Muscle of leg (tissue), 11 donors: Measurements from ENCODE around the gene EXOC1. TPM values are rescaled to one million over a fixed set of nuclear protein-coding genes. Genes with fewer than 3 reads are reported as not detected.

ENCODE experiments used
- DNase-seq: peaks from one replicate; pipeline ENCODE4 v3.0.0; 2013
- H3K27ac ChIP-seq: one replicate; pipeline ENCODE4 v1.5.1; 2013; ENCODE audit warnings: mild to moderate bottlenecking, low read length, control low read depth
- H3K27me3 ChIP-seq: one replicate; pipeline ENCODE4 v1.6.1; 2013; ENCODE audit warnings: low read length; ENCODE audit not compliant: control insufficient read depth, insufficient read depth
- H3K36me3 ChIP-seq: one replicate; pipeline ENCODE4 v1.6.1; 2013; ENCODE audit warnings: low read length; ENCODE audit not compliant: control insufficient read depth, insufficient read depth
- H3K4me1 ChIP-seq: one replicate; pipeline ENCODE4 v1.6.1; 2013; ENCODE audit warnings: low read length; ENCODE audit not compliant: control insufficient read depth, insufficient read depth
- H3K4me3 ChIP-seq: one replicate; pipeline ENCODE4 v1.5.1; 2013; ENCODE audit warnings: low read length, control low read depth
- H3K9me3 ChIP-seq: replicated peaks from 2 replicates; pipeline ENCODE4 v1.6.1; 2013; ENCODE audit warnings: low read depth, low read length; ENCODE audit not compliant: control insufficient read depth
- WGBS: methylation state at CpG from one replicate; pipeline ENCODE4 v1.1.5; 2013; ENCODE audit warnings: missing lambda C conversion rate; ENCODE audit not compliant: insufficient coverage; 5-methylcytosine and 5-hydroxymethylcytosine counted together
- polyA plus RNA-seq, 8 donors: library from polyadenylated mRNA; unstranded; fragments of 120-200 nt; gene quantifications; one replicate each; pipeline versions ENCODE4 v1.2.1 to v1.2.3, GENCODE V29; 2013; ENCODE audit warnings: inconsistent platforms in 1 of 8, low replicate concordance in 1 of 8; ENCODE audit not compliant: insufficient read length in 8 of 8, insufficient read depth in 1 of 8
- total RNA-seq: library from RNA; stranded (reverse); fragments of 120-200 nt; gene quantifications from one replicate; pipeline ENCODE4 v1.2.4, GENCODE V29; 2013

The EXOC1 gene
- total and polyA plus RNA-seq, 9 donors: 19.0 to 32.5 (median 23.2) TPM

- Histone ChIP-seq H3K9me3 (no peaks in the 10 kb centered on the region), H3K4me3 (no peak overlapping the region), H3K36me3 (peaks cover 14% of the 10 kb centered on the region), H3K27ac (no peak overlapping the region), H3K4me1 (no peaks in the 10 kb centered on the region), H3K27me3 (no peaks in the 10 kb centered on the region)
- peak; percentile 28 for DNase-seq
- 72% methylated on average over 3 of the region's 5 CpGs for WGBS
Observed at GRCh38 chr4:55871299-55871800, 17.9 kb downstream of the EXOC1 start.

- no peak overlapping the region for H3K4me3 ChIP-seq
- DNase-seq: no peak
- peaks cover 18% of the 10 kb centered on the region for H3K36me3 ChIP-seq
- H3K27ac ChIP-seq: no peak overlapping the region
- H3K27me3 ChIP-seq: no peaks in the 10 kb centered on the region
- no peaks in the 10 kb centered on the region for H3K4me1 ChIP-seq
- no peaks in the 10 kb centered on the region for H3K9me3 ChIP-seq
Observed at GRCh38 chr4:55874831-55875230, 21.4 kb downstream of the EXOC1 start.

- Histone ChIP-seq H3K4me3 (no peak overlapping the region), H3K27ac (no peak overlapping the region), H3K27me3 (no peaks in the 10 kb centered on the region), H3K36me3 (peaks cover 22% of the 10 kb centered on the region), H3K9me3 (no peaks in the 10 kb centered on the region), H3K4me1 (no peaks in the 10 kb centered on the region)
- no peak for DNase-seq
Observed at GRCh38 chr4:55876387-55876786, 22.9 kb downstream of the EXOC1 start.

GRCh38 chr4:55879224-55879623 lies 25.8 kb downstream of the EXOC1 start:
- no peak for DNase-seq
- H3K4me1 ChIP-seq: no peaks in the 10 kb centered on the region
- H3K27ac ChIP-seq: no peak overlapping the region
- H3K9me3 ChIP-seq: no peaks in the 10 kb centered on the region
- WGBS: 97% methylated on average over 3 of the region's 3 CpGs
- peaks cover 25% of the 10 kb centered on the region for H3K36me3 ChIP-seq
- no peaks in the 10 kb centered on the region for H3K27me3 ChIP-seq
- no peak overlapping the region for H3K4me3 ChIP-seq

GRCh38 chr4:55880652-55881280 lies 27.3 kb downstream of the EXOC1 start:
- Histone ChIP-seq H3K4me3 (no peak overlapping the region), H3K36me3 (peaks cover 27% of the 10 kb centered on the region), H3K4me1 (no peaks in the 10 kb centered on the region), H3K27ac (no peak overlapping the region), H3K9me3 (no peaks in the 10 kb centered on the region), H3K27me3 (no peaks in the 10 kb centered on the region)
- no CpG with 5 or more reads among the region's 3 CpGs for WGBS
- DNase-seq: no peak

GRCh38 chr4:55884093-55884850 lies 30.8 kb downstream of the EXOC1 start:
- WGBS: no CpG with 5 or more reads among the region's 2 CpGs
- Histone ChIP-seq H3K27ac (no peak overlapping the region), H3K4me3 (no peak overlapping the region), H3K4me1 (no peaks in the 10 kb centered on the region), H3K9me3 (no peaks in the 10 kb centered on the region), H3K36me3 (peaks cover 18% of the 10 kb centered on the region), H3K27me3 (no peaks in the 10 kb centered on the region)
- no peak for DNase-seq

- Histone ChIP-seq H3K27ac (no peak overlapping the region), H3K27me3 (no peaks in the 10 kb centered on the region), H3K9me3 (no peaks in the 10 kb centered on the region), H3K36me3 (peaks cover 16% of the 10 kb centered on the region), H3K4me1 (no peaks in the 10 kb centered on the region), H3K4me3 (no peak overlapping the region)
- WGBS: no CpG with 5 or more reads among the region's 1 CpG
- DNase-seq: no peak
Observed at GRCh38 chr4:55884851-55885219, 31.4 kb downstream of the EXOC1 start.

- peaks cover 4% of the 10 kb centered on the region for H3K36me3 ChIP-seq
- H3K4me1 ChIP-seq: no peaks in the 10 kb centered on the region
Observed at GRCh38 chr4:55887594-55887993, 34.1 kb downstream of the EXOC1 start.

GRCh38 chr4:55892156-55892555 lies 38.7 kb downstream of the EXOC1 start:
- Histone ChIP-seq H3K4me3 (no peak overlapping the region), H3K9me3 (no peaks in the 10 kb centered on the region), H3K4me1 (no peaks in the 10 kb centered on the region), H3K27me3 (no peaks in the 10 kb centered on the region), H3K36me3 (peaks cover 13% of the 10 kb centered on the region), H3K27ac (no peak overlapping the region)
- DNase-seq: no peak
- WGBS: no CpG with 5 or more reads among the region's 2 CpGs

More at GRCh38 chr4:55887594-55887993, 34.1 kb downstream of the EXOC1 start:
- 78% methylated on average over 1 of the region's 1 CpG for WGBS
- no peak for DNase-seq
- H3K27ac ChIP-seq: no peak overlapping the region
- H3K4me3 ChIP-seq: no peak overlapping the region
- H3K9me3 ChIP-seq: no peaks in the 10 kb centered on the region
- no peaks in the 10 kb centered on the region for H3K27me3 ChIP-seq

GRCh38 chr4:55896622-55897021 lies 43.2 kb downstream of the EXOC1 start:
- no peak for DNase-seq
- Histone ChIP-seq H3K4me1 (no peaks in the 10 kb centered on the region), H3K4me3 (no peak overlapping the region), H3K27ac (no peak overlapping the region), H3K9me3 (no peaks in the 10 kb centered on the region), H3K27me3 (no peaks in the 10 kb centered on the region), H3K36me3 (peaks cover 22% of the 10 kb centered on the region)
- no CpG with 5 or more reads among the region's 3 CpGs for WGBS
